Measurements from ENCODE around the gene NOS3.
"Not testable (repeated sequence)": the region's sequence is repeated elsewhere in the genome, so short reads cannot be mapped to it uniquely, and the experiment has no call there.

The NOS3 gene

DNA sequence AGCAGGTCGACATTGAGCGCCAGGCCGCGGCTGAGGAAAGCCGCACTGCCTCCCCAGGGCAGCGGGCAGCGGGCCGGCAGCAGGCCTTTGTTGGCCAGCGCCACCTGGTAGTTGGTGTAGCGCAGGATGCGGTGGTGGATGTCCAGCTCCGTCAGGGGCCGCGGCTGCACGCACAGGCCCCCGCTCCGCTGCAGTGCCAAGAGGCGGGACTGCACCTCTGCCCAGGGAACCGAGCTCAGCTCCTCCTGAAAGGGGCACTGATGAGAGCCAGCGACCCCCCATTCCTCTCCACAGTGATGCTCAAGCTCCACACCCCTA, 28.3 kb downstream of the NOS3 start:
- TF ChIP-seq CTCF (IDR thresholded peaks at IDR 0.05; ENCODE audit: low read depth, low read length, missing control alignments), result no peak
- H3K4me3 ChIP-seq (replicated peaks; ENCODE audit: low read depth, low read length), result no peak overlapping the region; the same call in 1 of the 2 replicates
- no peak for DNase-seq (ENCODE audit: extremely low read depth, low read depth)

DNA sequence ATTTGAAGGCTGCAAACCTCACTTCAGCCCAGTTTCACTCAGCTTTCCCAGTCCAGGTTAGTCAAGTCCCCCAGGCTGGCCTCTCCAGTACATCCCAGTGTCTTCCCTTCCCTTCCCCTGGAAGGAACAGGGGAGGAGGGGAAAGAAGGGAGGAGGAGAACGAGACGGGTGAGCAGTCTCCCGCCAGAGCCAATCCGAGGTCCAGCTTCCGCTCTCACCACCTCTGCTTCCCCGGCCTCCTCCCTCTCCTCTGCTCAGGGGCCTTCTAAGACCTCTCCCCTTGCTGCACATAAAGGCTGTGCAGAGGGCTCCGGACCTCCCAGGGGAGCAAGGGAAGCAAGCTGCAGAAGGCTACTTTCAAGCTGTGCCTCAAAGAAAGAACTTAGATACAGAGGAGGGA, 29.4 kb downstream of the NOS3 start:
- H3K4me3 ChIP-seq (replicated peaks; ENCODE audit: low read depth, low read length), result no peak overlapping the region
- TF ChIP-seq CTCF (IDR thresholded peaks at IDR 0.05; ENCODE audit: low read depth, low read length, missing control alignments), result no peak
- no peak for DNase-seq (ENCODE audit: extremely low read depth, low read depth)

DNA sequence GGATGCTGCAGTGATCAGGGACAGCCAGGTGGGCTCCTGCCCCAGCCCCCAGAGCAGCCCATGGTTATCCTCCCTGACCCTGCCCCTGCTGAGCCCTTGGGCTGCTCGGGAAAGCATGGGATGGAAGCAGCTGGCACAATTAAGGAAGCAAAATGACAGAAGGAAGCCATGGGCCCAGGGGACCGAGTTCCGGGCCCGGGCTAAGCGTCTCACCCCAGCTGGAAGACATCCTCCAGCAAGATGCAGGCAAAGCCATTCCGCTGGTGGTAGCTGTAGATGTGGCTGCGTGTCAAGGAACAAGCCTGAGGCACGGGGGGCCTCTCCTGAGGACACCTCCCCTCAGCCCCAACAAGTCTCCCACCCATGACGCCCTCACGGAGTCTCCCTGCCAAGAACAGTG, 32.4 kb downstream of the NOS3 start:
- TF ChIP-seq CTCF (IDR thresholded peaks at IDR 0.05; ENCODE audit: low read depth, low read length, missing control alignments), result no peak
- DNase-seq (ENCODE audit: extremely low read depth, low read depth), result no peak
- no peak overlapping the region for H3K4me3 ChIP-seq (replicated peaks; ENCODE audit: low read depth, low read length)

- no peak for TF ChIP-seq CTCF (IDR thresholded peaks at IDR 0.05; ENCODE audit: low read depth, low read length, missing control alignments)
- DNase-seq (ENCODE audit: extremely low read depth, low read depth), result no peak
- H3K4me3 ChIP-seq (replicated peaks; ENCODE audit: low read depth, low read length), result no peak within 1 kb of the TSS
These were observed 33.7 kb downstream of the NOS3 start, which contains the start of gene ATG9B for GRCh38 chr7:151024435-151025056. Gene ATG9B, minus strand, starts transcription at chr7:151024494. Its CDS starts 71 bp downstream, at chr7:151024423.

GRCh38 chr7:151025924-151026671, 35.3 kb downstream of the NOS3 start:
- no peak for TF ChIP-seq CTCF (IDR thresholded peaks at IDR 0.05; ENCODE audit: low read depth, low read length, missing control alignments)
- DNase-seq (ENCODE audit: extremely low read depth, low read depth), result no peak
- H3K4me3 ChIP-seq (replicated peaks; ENCODE audit: low read depth, low read length), result no peak overlapping the region

DNA sequence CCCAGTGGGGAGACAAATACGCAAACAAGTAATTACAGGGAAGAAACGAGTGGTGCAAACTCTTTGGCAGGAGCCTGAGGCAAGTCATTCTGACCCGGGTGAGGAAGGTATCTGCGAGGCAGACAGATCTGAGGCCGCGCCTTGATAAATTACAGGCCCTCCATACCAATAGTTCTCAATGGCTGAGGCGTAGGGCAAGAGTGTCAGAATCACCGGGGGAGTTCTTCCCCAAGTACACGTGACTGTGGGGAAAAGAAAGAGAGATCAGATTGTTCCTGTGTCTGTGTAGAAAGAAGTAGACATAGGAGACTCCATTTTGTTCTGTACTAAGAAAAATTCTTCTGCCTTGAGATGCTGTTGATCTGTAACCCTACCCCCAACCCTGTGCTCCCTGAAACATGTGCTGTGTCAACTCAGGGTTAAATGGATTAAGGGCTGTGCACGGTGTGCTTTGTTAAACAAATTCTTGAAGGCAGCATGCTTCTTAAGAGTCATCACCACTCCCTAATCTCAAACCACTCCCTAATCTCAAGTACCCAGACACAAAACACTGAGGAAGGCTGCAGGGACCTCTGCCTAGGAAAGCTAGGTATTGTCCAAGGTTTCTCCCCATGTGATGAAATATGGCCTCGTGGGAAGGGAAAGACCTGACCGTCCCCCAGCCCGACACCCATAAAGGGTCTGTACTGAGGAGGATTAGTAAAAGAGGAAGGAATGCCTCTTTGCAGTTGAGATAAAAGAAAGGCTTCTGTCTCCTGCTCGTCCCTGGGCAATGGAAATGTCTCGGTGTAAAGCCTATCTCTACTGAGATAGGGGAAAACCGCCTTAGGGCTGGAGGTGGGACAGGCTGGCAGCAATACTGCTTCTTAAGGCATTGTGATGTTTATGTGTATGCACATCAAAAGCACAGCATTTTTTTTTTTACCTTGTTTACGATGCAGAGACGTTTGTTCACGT, 36.2 kb downstream of the NOS3 start:
- H3K4me3 ChIP-seq (replicated peaks; ENCODE audit: low read depth, low read length); DNase-seq (ENCODE audit: extremely low read depth, low read depth): not testable (repeated sequence)

- peak overlapping the region; percentile 73 for H3K4me3 ChIP-seq (replicated peaks; ENCODE audit: low read depth, low read length)
- DNase-seq (ENCODE audit: extremely low read depth, low read depth), result not testable (repeated sequence)
These were observed 36.9 kb downstream of the NOS3 start for GRCh38 chr7:151027728-151028130.

Measured in HFF-Myc (cell line).